NB4 (cell line): ENCODE results near the gene SAMD4A.

Experiments
- DNase-seq: peaks from one replicate; pipeline ENCODE4 v3.0.0; 2010; ENCODE audit warnings: low read depth
- H3K4me3 ChIP-seq: one replicate; pipeline ENCODE4 v1.5.1; 2011; ENCODE audit warnings: mild to moderate bottlenecking, low read depth, low read length, moderate library complexity
- MAX ChIP-seq: IDR thresholded peaks from 2 replicates; pipeline ENCODE4 v1.6.1; 2011; ENCODE audit warnings: low read depth, low read length
- MYC ChIP-seq: IDR thresholded peaks from 2 replicates; pipeline ENCODE4 v1.6.1; 2011; ENCODE audit warnings: low read depth, low read length
- POLR2A ChIP-seq: IDR thresholded peaks from 2 replicates; pipeline ENCODE4 v1.6.1; 2011; ENCODE audit warnings: mild to moderate bottlenecking; ENCODE audit not compliant: insufficient read length; ENCODE audit errors: extremely low read depth
- TF ChIP-seq, protein P1 (sequence below): IDR thresholded peaks from one replicate; pipeline ENCODE4 v1.5.1; 2012; ENCODE audit warnings: low read depth, low read length

The SAMD4A gene

DNA sequence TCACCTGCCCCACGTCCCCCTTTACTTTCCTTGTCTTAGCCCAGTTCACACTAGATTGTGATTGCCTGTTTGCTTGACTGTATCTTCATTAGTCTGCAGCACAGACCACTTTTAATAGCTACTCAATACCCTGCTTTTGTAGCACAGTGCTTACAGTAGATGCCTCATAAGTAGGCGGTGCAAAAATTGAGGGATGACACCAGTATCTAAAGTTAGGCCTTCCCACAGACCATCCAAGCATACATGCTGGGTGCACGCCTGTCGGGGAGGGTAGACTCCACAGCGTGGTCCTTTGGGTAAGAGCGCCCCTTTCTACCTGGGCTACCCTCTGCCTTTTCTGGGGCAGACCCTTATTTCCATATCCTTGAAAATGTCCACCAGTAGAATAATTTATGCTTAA is 194.9 kb downstream of the SAMD4A start:
- DNase-seq, result no peak

DNA sequence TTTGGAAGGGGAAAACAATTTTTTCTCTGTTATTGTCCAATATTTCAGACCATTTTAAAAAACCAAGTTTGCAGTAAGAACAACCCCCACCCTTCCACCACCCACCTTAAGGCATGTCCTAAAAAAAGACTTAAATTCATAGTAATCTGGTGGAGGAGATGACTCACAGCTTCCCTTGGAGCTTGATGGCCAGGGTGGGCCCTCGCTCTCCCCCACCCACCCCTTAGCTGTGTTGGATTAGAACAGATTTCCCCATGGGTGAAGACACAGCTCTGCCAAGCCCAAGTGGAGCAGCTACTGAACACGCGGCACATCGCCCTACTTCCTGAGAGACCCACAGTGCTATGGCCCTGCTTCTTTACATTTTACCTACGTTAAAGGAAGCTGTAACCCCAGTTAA is 195.4 kb downstream of the SAMD4A start:
- no peak overlapping the region for H3K4me3 ChIP-seq
- no peak for TF ChIP-seq POLR2A
- TF ChIP-seq, protein P1, sequence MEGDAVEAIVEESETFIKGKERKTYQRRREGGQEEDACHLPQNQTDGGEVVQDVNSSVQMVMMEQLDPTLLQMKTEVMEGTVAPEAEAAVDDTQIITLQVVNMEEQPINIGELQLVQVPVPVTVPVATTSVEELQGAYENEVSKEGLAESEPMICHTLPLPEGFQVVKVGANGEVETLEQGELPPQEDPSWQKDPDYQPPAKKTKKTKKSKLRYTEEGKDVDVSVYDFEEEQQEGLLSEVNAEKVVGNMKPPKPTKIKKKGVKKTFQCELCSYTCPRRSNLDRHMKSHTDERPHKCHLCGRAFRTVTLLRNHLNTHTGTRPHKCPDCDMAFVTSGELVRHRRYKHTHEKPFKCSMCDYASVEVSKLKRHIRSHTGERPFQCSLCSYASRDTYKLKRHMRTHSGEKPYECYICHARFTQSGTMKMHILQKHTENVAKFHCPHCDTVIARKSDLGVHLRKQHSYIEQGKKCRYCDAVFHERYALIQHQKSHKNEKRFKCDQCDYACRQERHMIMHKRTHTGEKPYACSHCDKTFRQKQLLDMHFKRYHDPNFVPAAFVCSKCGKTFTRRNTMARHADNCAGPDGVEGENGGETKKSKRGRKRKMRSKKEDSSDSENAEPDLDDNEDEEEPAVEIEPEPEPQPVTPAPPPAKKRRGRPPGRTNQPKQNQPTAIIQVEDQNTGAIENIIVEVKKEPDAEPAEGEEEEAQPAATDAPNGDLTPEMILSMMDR, result no peak
- no peak for TF ChIP-seq MYC
- no peak for TF ChIP-seq MAX
- no peak for DNase-seq

More for the DNA sequence above, 194.9 kb downstream of the SAMD4A start:
- no peak for TF ChIP-seq POLR2A
- no peak for TF ChIP-seq MYC
- no peak overlapping the region for H3K4me3 ChIP-seq

- no peak overlapping the region for H3K4me3 ChIP-seq
- no peak for DNase-seq
- TF ChIP-seq MYC, result no peak
- TF ChIP-seq, protein P1, result no peak
- no peak for TF ChIP-seq MAX
- TF ChIP-seq POLR2A, result no peak
Measured at GRCh38 chr14:54763761-54764160, 196.8 kb downstream of the SAMD4A start.

DNA sequence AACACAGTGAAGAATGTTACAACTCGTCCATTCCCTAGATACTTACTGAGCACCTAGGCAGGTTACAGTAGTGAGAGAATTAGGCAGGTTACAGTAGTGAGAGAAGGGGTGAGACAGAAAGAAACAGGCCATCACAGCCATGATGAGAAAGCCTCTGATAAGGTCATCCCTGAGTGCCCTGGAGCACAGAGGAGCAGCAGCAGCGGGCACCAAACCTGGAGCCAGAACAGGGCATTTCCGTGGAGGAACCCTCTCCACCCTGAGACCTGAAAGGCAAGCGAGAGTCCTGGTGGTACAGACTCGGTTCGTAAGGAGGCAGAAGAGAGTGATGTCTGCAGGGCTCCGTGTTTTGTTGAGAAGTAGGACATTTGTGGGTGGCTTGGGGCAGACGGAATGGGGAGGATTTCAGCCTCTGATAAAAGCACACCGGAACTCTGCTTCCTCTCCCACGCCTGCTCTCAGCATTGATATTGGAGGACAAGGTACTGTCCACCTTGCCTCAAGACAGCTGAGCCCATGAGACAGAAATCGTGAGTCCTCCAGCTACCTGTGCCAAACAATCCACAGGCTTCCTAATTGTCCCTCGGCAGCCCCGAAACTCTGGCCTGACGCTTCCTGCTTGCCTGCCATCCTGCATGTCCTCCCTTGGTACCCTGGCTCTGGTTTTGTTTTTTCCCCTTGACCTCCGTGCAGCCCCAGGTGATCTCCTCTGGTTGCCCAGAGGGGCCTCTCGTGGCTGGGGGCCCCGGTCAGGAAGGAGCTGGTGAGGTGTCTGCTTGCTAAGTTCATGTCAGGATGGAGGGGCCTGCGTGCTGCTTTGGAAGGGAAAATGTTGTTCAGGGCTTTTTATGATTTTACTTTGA is 199.6 kb downstream of the SAMD4A start:
- no peak for DNase-seq
- H3K4me3 ChIP-seq, result no peak overlapping the region
- no peak for TF ChIP-seq MYC
- TF ChIP-seq MAX, result no peak
- no peak for TF ChIP-seq POLR2A
- TF ChIP-seq, protein P1, result no peak

GRCh38 chr14:54767139-54767431 is 200.2 kb downstream of the SAMD4A start:
- no peak for DNase-seq
- no peak overlapping the region for H3K4me3 ChIP-seq
- TF ChIP-seq, protein P1, result no peak
- TF ChIP-seq MYC (no peak), POLR2A (no peak), MAX (no peak)

GRCh38 chr14:54767450-54767849 is 200.5 kb downstream of the SAMD4A start:
- no peak for DNase-seq
- H3K4me3 ChIP-seq, result no peak overlapping the region
- TF ChIP-seq POLR2A (no peak), MYC (no peak), MAX (no peak)
- TF ChIP-seq, protein P1, result no peak
